NCI-H2029 treated with DMSO at 0.1 percent for 48 hours (cell line): Measurements from ENCODE around the gene CLTB.
A peak's percentile ranks its signal among the peaks of the same experiment; 100 is the strongest.

Experiments used
- DNase-seq: peaks from one replicate; lab custom pipeline; 2025; lab: John Stamatoyannopoulos, UW

CLTB gene

GRCh38 chr5:176382721-176383120 lies 33.6 kb downstream of the CLTB start:
- DNase-seq: no peak

GRCh38 chr5:176381979-176382378 lies 34.4 kb downstream of the CLTB start:
- no peak for DNase-seq

- DNase-seq: no peak
Observed at GRCh38 chr5:176381423-176381822, 34.9 kb downstream of the CLTB start.

- no peak for DNase-seq
Observed at GRCh38 chr5:176379881-176380280, 36.5 kb downstream of the CLTB start.

- no peak for DNase-seq
Observed at GRCh38 chr5:176373100-176373818, 43.1 kb downstream of the CLTB start.

GRCh38 chr5:176371621-176372539 lies 44.5 kb downstream of the CLTB start:
- no peak for DNase-seq

- DNase-seq: no peak
Observed at GRCh38 chr5:176369934-176370711, 46.2 kb downstream of the CLTB start.

- DNase-seq: no peak
Observed at GRCh38 chr5:176368726-176369125, 47.6 kb downstream of the CLTB start.

- no peak for DNase-seq
Observed at GRCh38 chr5:176366232-176366894, 50.0 kb downstream of the CLTB start.

- no peak for DNase-seq
Observed at GRCh38 chr5:176365351-176366231, 50.7 kb downstream of the CLTB start, which contains the start of gene ARL10. Gene ARL10, plus strand, starts transcription at chr5:176365487. Its CDS starts 77 bp downstream, at chr5:176365564.

- DNase-seq: no peak
Observed at GRCh38 chr5:176364765-176365350, 51.5 kb downstream of the CLTB start.

- no peak for DNase-seq
Observed at GRCh38 chr5:176362233-176362490, 54.2 kb downstream of the CLTB start.

GRCh38 chr5:176361437-176362232 lies 54.7 kb downstream of the CLTB start, which contains the start of gene KIAA1191:
Gene KIAA1191, minus strand, starts transcription at chr5:176361764. Its CDS starts 2,256 bp downstream, at chr5:176359508.
- peak; percentile 65 for DNase-seq

GRCh38 chr5:176360894-176361436 lies 55.4 kb downstream of the CLTB start:
- no peak for DNase-seq

- no peak for DNase-seq
Observed at GRCh38 chr5:176359658-176360057, 56.7 kb downstream of the CLTB start.

- no peak for DNase-seq
Observed at GRCh38 chr5:176356179-176356566, 60.2 kb downstream of the CLTB start.

GRCh38 chr5:176355400-176356178 lies 60.8 kb downstream of the CLTB start:
- no peak for DNase-seq

GRCh38 chr5:176353533-176353932 lies 62.8 kb downstream of the CLTB start:
- no peak for DNase-seq
